Liver (tissue), 9 donors: ENCODE measurements around the gene ADGRG2. TPM values are rescaled to one million over a fixed set of nuclear protein-coding genes. Genes with fewer than 3 reads are reported as not detected.

Source experiments
- DNase-seq: peaks from one replicate; pipeline ENCODE4 v3.0.0-alpha.2; 2017; ENCODE audit warnings: low spot score
- H3K27ac ChIP-seq, 2 donors: one replicate each; pipeline ENCODE4 v1.7.0; 2013; ENCODE audit warnings: inconsistent platforms in 2 of 2, low read length in 2 of 2, control low read depth in 1 of 2, low read depth in 1 of 2, mild to moderate bottlenecking in 1 of 2
- H3K27me3 ChIP-seq, 4 donors: one replicate each; pipeline versions ENCODE4 v1.6.1 to v1.7.0; 2013; ENCODE audit warnings: low read length in 3 of 4, inconsistent platforms in 1 of 4, mild to moderate bottlenecking in 1 of 4, moderate library complexity in 1 of 4; ENCODE audit not compliant: control insufficient read depth in 4 of 4, insufficient read depth in 4 of 4
- H3K36me3 ChIP-seq, 4 donors: one replicate each; pipeline versions ENCODE4 v1.6.1 to v1.7.0; 2013; ENCODE audit warnings: low read length in 3 of 4, mild to moderate bottlenecking in 3 of 4, low read depth in 1 of 4, moderate library complexity in 1 of 4; ENCODE audit not compliant: control insufficient read depth in 4 of 4, insufficient read depth in 3 of 4
- H3K4me1 ChIP-seq, 4 donors: one replicate each; pipeline versions ENCODE4 v1.6.1 to v1.7.0; 2013; ENCODE audit warnings: low read length in 3 of 4, mild to moderate bottlenecking in 3 of 4, moderate library complexity in 1 of 4; ENCODE audit not compliant: control insufficient read depth in 4 of 4, insufficient read depth in 4 of 4
- H3K4me3 ChIP-seq, 3 donors: one replicate each; pipeline versions ENCODE4 v1.6.1 to v1.7.0; 2013; ENCODE audit warnings: low read length in 3 of 3, control low read depth in 1 of 3, low read depth in 1 of 3, mild to moderate bottlenecking in 1 of 3
- H3K9ac ChIP-seq, 2 donors: one replicate each; pipeline ENCODE4 v1.7.0; 2013; ENCODE audit warnings: low read length in 2 of 2, mild to moderate bottlenecking in 2 of 2, moderate library complexity in 2 of 2, control low read depth in 1 of 2, low read depth in 1 of 2
- H3K9me3 ChIP-seq, 4 donors: one replicate each; pipeline versions ENCODE4 v1.6.1 to v1.7.0; 2013; ENCODE audit warnings: low read length in 3 of 4; ENCODE audit not compliant: control insufficient read depth in 4 of 4
- EGR1 ChIP-seq, 2 donors: IDR thresholded peaks; 2 replicates each; pipeline ENCODE4 v1.6.1; 2016 to 2018; ENCODE audit warnings: antibody characterized with exemption in 2 of 2, low read depth in 2 of 2
- FOXA1 ChIP-seq: IDR thresholded peaks from 2 replicates; pipeline ENCODE4 v1.6.1; 2016; ENCODE audit warnings: antibody characterized with exemption
- HNF4G ChIP-seq: IDR thresholded peaks from 2 replicates; pipeline ENCODE4 v1.6.1; 2016; ENCODE audit warnings: antibody characterized with exemption
- JUND ChIP-seq, 2 donors: IDR thresholded peaks; 2 replicates each; pipeline ENCODE4 v1.6.1; 2016; ENCODE audit warnings: antibody characterized with exemption in 2 of 2
- MAX ChIP-seq: IDR thresholded peaks from 2 replicates; pipeline ENCODE4 v1.6.1; 2016; ENCODE audit warnings: antibody characterized with exemption
- NR2F2 ChIP-seq: IDR thresholded peaks from 2 replicates; pipeline ENCODE4 v1.6.1; 2016; ENCODE audit warnings: antibody characterized with exemption
- REST ChIP-seq: IDR thresholded peaks from 2 replicates; pipeline ENCODE4 v1.6.1; 2016; ENCODE audit warnings: antibody characterized with exemption, mild to moderate bottlenecking
- RXRA ChIP-seq, 2 donors: IDR thresholded peaks; 2 replicates each; pipeline ENCODE4 v1.6.1; 2017 to 2018; ENCODE audit warnings: antibody characterized with exemption in 2 of 2, mild to moderate bottlenecking in 1 of 2
- SP1 ChIP-seq: IDR thresholded peaks from 2 replicates; pipeline ENCODE4 v1.6.1; 2018; ENCODE audit warnings: antibody characterized with exemption, mild to moderate bottlenecking
- TAF1 ChIP-seq: conservative IDR thresholded peaks from 2 replicates; pipeline ENCODE4 v1.6.1; 2016; ENCODE audit warnings: antibody characterized with exemption, mild to moderate bottlenecking
- YY1 ChIP-seq: IDR thresholded peaks from 2 replicates; pipeline ENCODE4 v1.6.1; 2016; ENCODE audit warnings: antibody characterized with exemption, mild to moderate bottlenecking
- ZBTB33 ChIP-seq: IDR thresholded peaks from 2 replicates; pipeline ENCODE4 v1.6.1; 2016; ENCODE audit warnings: antibody characterized with exemption
- WGBS: extraction: QIAGEN DNeasy Blood & Tissue Kit; methylation state at CpG from one replicate; pipeline ENCODE4 v1.1.7; 2013; 5-methylcytosine and 5-hydroxymethylcytosine counted together
- polyA plus RNA-seq, 2 donors: library from polyadenylated mRNA; stranded (reverse) in 1 of 2; unstranded in 1 of 2; fragments of 200-250 nt in 1 of 2; fragments of >200 nt in 1 of 2; fragmentation: Nextera tagmentation in 1 of 2; extraction: Ambion mirVana in 1 of 2; gene quantifications; one replicate each; pipeline versions ENCODE4 v1.2.1 to v1.2.3, GENCODE V29; 2013 to 2015
- total RNA-seq, 2 donors: library from RNA; depleted of rRNA; stranded (reverse); fragments of >200 nt; gene quantifications; one replicate each; pipeline ENCODE4 v1.2.3, GENCODE V29; 2014
- donor health status: healthy.
- donor health status: healthy.
- donor health status: healthy.
- donor health status: healthy.
- donor health status: healthy.

The ADGRG2 gene
- total and polyA plus RNA-seq, 4 donors = 0.08 to 0.45 (median 0.24) TPM; not detected in 1

- no peaks in the 10 kb centered on the region for H3K36me3 ChIP-seq
- TF ChIP-seq NR2F2 = no peak
- TF ChIP-seq EGR1 (IDR thresholded peaks at IDR 0.05; ENCODE audit: low read depth in 2 of 2) = no peak
- TF ChIP-seq TAF1 = no peak
- TF ChIP-seq YY1 = no peak
- no peak for TF ChIP-seq SP1
- no peak for TF ChIP-seq REST
- TF ChIP-seq JUND (IDR thresholded peaks at IDR 0.05) = no peak
- TF ChIP-seq MAX = no peak
- DNase-seq = no peak
- H3K27me3 ChIP-seq = peaks cover 0 to 3% (median 0%) of the 10 kb centered on the region in 4 donors
- no peak overlapping the region for H3K9ac ChIP-seq
- no peaks in the 10 kb centered on the region for H3K9me3 ChIP-seq
- 42% methylated on average over 6 of the region's 6 CpGs for WGBS
- H3K4me1 ChIP-seq = no peaks in the 10 kb centered on the region
- H3K27ac ChIP-seq = no peak overlapping the region
- H3K4me3 ChIP-seq = no peak overlapping the region
These were observed 15.2 kb downstream of the ADGRG2 start for GRCh38 chrX:19107035-19107434.

GRCh38 chrX:19100586-19100985, 21.7 kb downstream of the ADGRG2 start:
- Histone ChIP-seq H3K36me3 (no peaks in the 10 kb centered on the region), H3K27me3 (no peaks in the 10 kb centered on the region), H3K4me3 (no peak overlapping the region), H3K4me1 (no peaks in the 10 kb centered on the region), H3K27ac (no peak overlapping the region), H3K9ac (no peak overlapping the region), H3K9me3 (no peaks in the 10 kb centered on the region)
- TF ChIP-seq SP1 (no peak), JUND (IDR thresholded peaks at IDR 0.05) (no peak), MAX (no peak), ZBTB33 (no peak), RXRA (IDR thresholded peaks at IDR 0.05) (no peak), FOXA1 (no peak), YY1 (no peak), HNF4G (no peak)
- WGBS = 86% methylated on average over 9 of the region's 9 CpGs
- DNase-seq = no peak
